Activated T-cell treated with anti-CD3 and anti-CD28 coated beads, Interleukin-2, amount 50 U/mL, for 72 hours (primary cell): ENCODE data around the gene ELK3. TPM values are rescaled to one million over a fixed set of nuclear protein-coding genes. Genes with fewer than 3 reads are reported as not detected.

ENCODE experiments used
- ATAC-seq, 2 donors: fragments of 150-1000 bp; cut with Tn5 transposase; replicated peaks in 1 of 2; 2 replicates each; pipeline ENCODE4 v1.10.0; 2021; ENCODE audit warnings: moderate library complexity in 2 of 2, mild to moderate bottlenecking in 1 of 2
- DNase-seq, 2 donors: peaks; one replicate each; pipeline ENCODE4 v3.0.0; 2021 to 2022; ENCODE audit warnings: mixed read lengths in 1 of 2
- H3K27ac Mint-ChIP-seq: one replicate; pipeline ENCODE4 v1.8.0; 2022; ENCODE audit warnings: mild to moderate bottlenecking, moderate library complexity, mixed read lengths
- H3K27me3 Mint-ChIP-seq: one replicate; pipeline ENCODE4 v1.8.0; 2022; ENCODE audit warnings: low read depth, mixed read lengths
- H3K36me3 Mint-ChIP-seq, 2 donors: one replicate each; pipeline ENCODE4 v1.8.0; 2022; ENCODE audit warnings: mixed read lengths in 2 of 2, mild to moderate bottlenecking in 1 of 2; ENCODE audit not compliant: insufficient read depth in 2 of 2
- H3K4me1 Mint-ChIP-seq: one replicate; pipeline ENCODE4 v1.8.0; 2022; ENCODE audit warnings: low read depth, mixed read lengths
- H3K4me3 Mint-ChIP-seq, 2 donors: one replicate each; pipeline ENCODE4 v1.8.0; 2022; ENCODE audit warnings: mild to moderate bottlenecking in 2 of 2, mixed read lengths in 2 of 2, moderate library complexity in 2 of 2
- H3K9me3 Mint-ChIP-seq, 2 donors: one replicate each; pipeline ENCODE4 v1.8.0; 2022; ENCODE audit warnings: mixed read lengths in 2 of 2
- total RNA-seq, 2 donors: library from RNA; stranded (reverse); gene quantifications; one replicate each; pipeline ENCODE4 v1.2.3, GENCODE V29; 2022

Gene ELK3
- total RNA-seq = 10 to 100 TPM; 31.2 to 34.9 TPM

GRCh38 chr12:96193725-96194575 is at the start of gene ELK3:
Gene ELK3 (plus strand): TSS chr12:96194375.
- DNase-seq (peak; percentile 59 to 71), ATAC-seq (peak; percentile 53 to 58)
- Mint-ChIP-seq H3K36me3 (peaks cover 6 to 10% of the 10 kb centered on the region in 2 donors), H3K27me3 (peaks cover 6% of the 10 kb centered on the region), H3K9me3 (peaks cover 2 to 3% of the 10 kb centered on the region in 2 donors), H3K4me1 (peaks cover 70% of the 10 kb centered on the region), H3K4me3 (peak within 1 kb of the TSS; percentile 97 to 100), H3K27ac (peak within 1 kb of the TSS; percentile 100)

GRCh38 chr12:96146747-96147146 is 47.4 kb upstream of the ELK3 start:
- Mint-ChIP-seq H3K4me1 (peaks cover 12% of the 10 kb centered on the region), H3K27me3 (no peaks in the 10 kb centered on the region), H3K4me3 (no peak overlapping the region), H3K27ac (no peak overlapping the region), H3K36me3 (no peaks in the 10 kb centered on the region), H3K9me3 (no peaks in the 10 kb centered on the region)
- ATAC-seq (no peak), DNase-seq (no peak)

- Mint-ChIP-seq H3K9me3 (no peaks in the 10 kb centered on the region), H3K4me3 (no peak overlapping the region), H3K27me3 (no peaks in the 10 kb centered on the region), H3K27ac (no peak overlapping the region), H3K4me1 (no peaks in the 10 kb centered on the region), H3K36me3 (no peaks in the 10 kb centered on the region)
- ATAC-seq = no peak
- DNase-seq = no peak
Measured at GRCh38 chr12:96150442-96150841, 43.7 kb upstream of the ELK3 start.

- H3K9me3 Mint-ChIP-seq = no peaks in the 10 kb centered on the region
- ATAC-seq (no peak), DNase-seq (no peak)
- no peaks in the 10 kb centered on the region for H3K27me3 Mint-ChIP-seq
- no peaks in the 10 kb centered on the region for H3K36me3 Mint-ChIP-seq
- no peaks in the 10 kb centered on the region for H3K4me1 Mint-ChIP-seq
- no peak overlapping the region for H3K4me3 Mint-ChIP-seq
- H3K27ac Mint-ChIP-seq = no peak overlapping the region
Measured at GRCh38 chr12:96152164-96152563, 42.0 kb upstream of the ELK3 start.

DNA sequence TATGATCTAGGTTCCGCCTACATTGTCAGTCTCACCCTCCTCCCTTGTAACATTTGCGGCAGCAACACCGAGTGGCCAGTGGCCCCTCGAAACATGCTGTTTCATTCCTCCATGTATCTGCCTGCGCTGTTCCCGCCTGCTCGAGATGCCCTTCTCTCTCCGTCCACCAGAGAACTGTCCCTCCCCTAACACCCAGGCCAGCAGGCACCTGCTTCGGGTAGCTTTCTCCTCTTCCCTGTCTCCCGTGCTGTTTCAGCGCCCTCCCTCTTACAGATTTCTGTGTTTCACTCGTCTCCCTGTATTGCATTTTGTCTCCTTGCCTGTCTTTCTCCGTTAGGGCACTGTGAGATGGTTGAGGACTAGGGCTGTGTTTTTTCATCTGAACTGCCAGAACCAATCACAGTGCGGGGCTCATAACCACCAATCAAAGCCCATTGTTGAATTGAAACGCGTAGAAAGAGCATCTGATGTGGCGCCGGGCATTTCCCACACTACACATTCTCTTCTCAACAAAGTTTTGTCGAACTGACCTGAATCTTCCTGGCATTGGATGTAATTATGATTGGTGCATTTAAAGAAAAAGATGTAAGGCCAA is 40.9 kb upstream of the ELK3 start:
- no peaks in the 10 kb centered on the region for H3K27me3 Mint-ChIP-seq
- DNase-seq (no peak), ATAC-seq (no peak)
- no peak overlapping the region for H3K4me3 Mint-ChIP-seq
- no peak overlapping the region for H3K27ac Mint-ChIP-seq
- H3K4me1 Mint-ChIP-seq = no peaks in the 10 kb centered on the region
- no peaks in the 10 kb centered on the region for H3K36me3 Mint-ChIP-seq
- no peaks in the 10 kb centered on the region for H3K9me3 Mint-ChIP-seq

GRCh38 chr12:96155181-96155580 is 39.0 kb upstream of the ELK3 start:
- ATAC-seq (no peak), DNase-seq (no peak)
- no peaks in the 10 kb centered on the region for H3K36me3 Mint-ChIP-seq
- no peak overlapping the region for H3K27ac Mint-ChIP-seq
- no peaks in the 10 kb centered on the region for H3K4me1 Mint-ChIP-seq
- no peak overlapping the region for H3K4me3 Mint-ChIP-seq
- H3K27me3 Mint-ChIP-seq = no peaks in the 10 kb centered on the region
- no peaks in the 10 kb centered on the region for H3K9me3 Mint-ChIP-seq

DNA sequence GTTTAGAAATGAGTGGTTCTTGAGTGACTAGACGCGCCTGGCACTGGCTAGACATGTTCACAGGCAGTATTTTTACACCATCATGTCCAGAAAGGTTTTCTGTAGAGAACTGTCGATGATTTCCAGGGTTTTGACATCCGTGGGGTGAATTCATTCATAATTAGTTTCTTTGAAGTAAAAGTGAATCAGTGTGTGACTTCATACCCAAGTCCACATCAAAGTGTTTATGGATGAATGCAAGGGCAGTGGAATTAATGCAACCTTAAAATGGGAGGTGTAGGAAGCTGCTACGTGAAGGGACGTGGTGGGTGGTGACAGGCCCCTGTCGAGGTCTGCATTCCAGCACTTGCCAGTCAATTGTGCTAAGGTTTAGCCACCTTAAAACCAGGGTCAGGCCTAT is 38.4 kb upstream of the ELK3 start:
- Mint-ChIP-seq H3K27ac (no peak overlapping the region), H3K4me3 (no peak overlapping the region), H3K9me3 (no peaks in the 10 kb centered on the region), H3K4me1 (no peaks in the 10 kb centered on the region), H3K36me3 (no peaks in the 10 kb centered on the region), H3K27me3 (no peaks in the 10 kb centered on the region)
- ATAC-seq (no peak), DNase-seq (no peak)

DNA sequence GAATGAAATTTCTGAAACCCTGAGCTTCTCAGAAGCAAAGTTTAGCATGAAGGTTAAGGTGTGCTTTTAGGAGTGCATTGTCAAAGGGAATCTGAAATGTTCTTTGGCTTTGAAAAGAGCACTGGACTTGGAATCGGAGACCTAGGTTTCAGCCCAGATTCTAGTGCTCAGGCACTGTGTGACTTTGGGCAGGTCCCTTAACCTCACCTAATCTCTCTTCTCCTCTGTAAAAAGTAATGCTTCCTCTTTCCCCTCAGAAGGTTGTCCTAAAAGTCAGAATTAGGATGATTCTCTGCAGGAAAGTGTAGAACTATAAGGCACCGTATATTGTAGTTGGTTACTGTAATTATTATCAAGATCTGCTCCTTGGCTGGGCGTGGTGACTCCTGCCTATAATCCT is 38.0 kb upstream of the ELK3 start:
- H3K27ac Mint-ChIP-seq = no peak overlapping the region
- ATAC-seq = no peak
- no peak for DNase-seq
- no peaks in the 10 kb centered on the region for H3K27me3 Mint-ChIP-seq
- no peaks in the 10 kb centered on the region for H3K36me3 Mint-ChIP-seq
- no peak overlapping the region for H3K4me3 Mint-ChIP-seq
- no peaks in the 10 kb centered on the region for H3K9me3 Mint-ChIP-seq
- no peaks in the 10 kb centered on the region for H3K4me1 Mint-ChIP-seq

DNA sequence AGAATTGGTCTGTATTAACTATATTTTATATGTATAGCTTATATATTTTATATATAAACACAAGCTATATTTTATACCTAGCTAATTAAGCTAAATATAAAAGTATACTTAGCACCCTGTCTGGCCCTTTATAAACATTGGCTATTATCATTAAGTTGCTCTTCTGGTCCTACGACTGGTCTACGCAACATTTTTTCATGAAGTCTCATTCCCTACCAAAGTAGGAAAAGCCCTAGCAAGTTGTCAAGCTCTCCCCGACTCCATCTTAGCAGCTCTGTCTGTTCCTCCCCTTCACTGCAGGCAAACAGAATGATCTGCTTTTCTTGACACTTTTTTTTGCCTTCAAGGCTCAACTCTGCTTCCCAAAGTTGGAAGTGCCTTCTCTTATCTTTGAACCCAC is 36.7 kb upstream of the ELK3 start:
- H3K4me3 Mint-ChIP-seq = no peak overlapping the region
- H3K4me1 Mint-ChIP-seq = no peaks in the 10 kb centered on the region
- peaks cover 0 to 2% of the 10 kb centered on the region in 2 donors for H3K9me3 Mint-ChIP-seq
- DNase-seq (no peak), ATAC-seq (no peak)
- no peak overlapping the region for H3K27ac Mint-ChIP-seq
- no peaks in the 10 kb centered on the region for H3K27me3 Mint-ChIP-seq
- H3K36me3 Mint-ChIP-seq = no peaks in the 10 kb centered on the region

DNA sequence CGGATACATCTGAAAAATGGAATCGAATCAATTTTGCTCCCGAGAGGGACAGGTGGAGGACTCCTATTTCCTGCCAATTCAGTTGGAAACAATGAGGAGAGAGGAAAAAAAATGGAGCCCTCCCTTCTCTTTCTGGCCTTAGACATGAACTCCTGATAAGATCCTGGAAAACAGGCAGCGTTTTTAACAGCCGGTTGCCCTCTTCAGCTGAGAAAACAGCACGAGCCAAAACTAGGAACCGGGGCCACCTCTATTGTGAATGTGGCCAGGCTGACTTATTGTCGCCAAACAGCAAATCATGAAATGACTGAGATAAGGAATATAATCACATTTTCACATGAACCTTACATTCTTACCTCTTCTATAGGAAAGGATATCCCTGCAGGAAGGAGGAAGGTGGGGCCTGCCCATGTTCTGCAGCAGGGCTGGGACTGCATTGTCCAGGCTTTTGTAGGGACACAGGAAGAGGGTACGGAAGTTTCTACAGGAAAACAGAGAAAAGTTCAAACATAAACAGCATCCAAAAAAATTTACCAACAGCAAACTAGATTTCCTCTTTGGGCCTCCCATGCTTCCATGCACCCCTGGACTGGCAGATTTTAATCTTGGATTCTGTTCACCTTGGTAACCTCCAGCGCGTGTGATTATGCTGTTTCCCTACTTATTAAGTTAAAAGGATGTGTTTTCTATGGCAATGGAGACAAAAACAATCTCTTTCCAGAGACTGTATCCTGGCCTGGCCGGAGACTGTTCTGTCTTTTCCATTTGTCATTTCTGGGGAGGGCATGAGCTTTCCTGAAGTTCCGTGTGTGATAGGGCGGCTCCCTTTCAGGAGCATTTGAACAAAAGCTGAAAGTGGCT is 29.0 kb upstream of the ELK3 start:
- ATAC-seq = no peak
- H3K4me3 Mint-ChIP-seq = no peak overlapping the region

GRCh38 chr12:96166765-96167164 is 27.4 kb upstream of the ELK3 start:
- H3K4me1 Mint-ChIP-seq = no peaks in the 10 kb centered on the region
- H3K27me3 Mint-ChIP-seq = no peaks in the 10 kb centered on the region
- H3K9me3 Mint-ChIP-seq = peaks cover 0 to 6% of the 10 kb centered on the region in 2 donors
- DNase-seq (no peak), ATAC-seq (no peak)
- H3K27ac Mint-ChIP-seq = no peak overlapping the region
- H3K36me3 Mint-ChIP-seq = no peaks in the 10 kb centered on the region
- no peak overlapping the region for H3K4me3 Mint-ChIP-seq

More for the DNA sequence above, 29.0 kb upstream of the ELK3 start:
- no peaks in the 10 kb centered on the region for H3K27me3 Mint-ChIP-seq
- no peak for DNase-seq
- no peak overlapping the region for H3K27ac Mint-ChIP-seq
- H3K36me3 Mint-ChIP-seq = no peaks in the 10 kb centered on the region
- H3K9me3 Mint-ChIP-seq = peaks cover 0 to 6% of the 10 kb centered on the region in 2 donors
- H3K4me1 Mint-ChIP-seq = no peaks in the 10 kb centered on the region

- Mint-ChIP-seq H3K27me3 (peaks cover 5% of the 10 kb centered on the region), H3K36me3 (peaks cover 0 to under 1% of the 10 kb centered on the region in 2 donors), H3K27ac (no peak overlapping the region), H3K4me1 (no peaks in the 10 kb centered on the region), H3K4me3 (no peak overlapping the region), H3K9me3 (peaks cover 0 to 4% of the 10 kb centered on the region in 2 donors)
- DNase-seq (no peak), ATAC-seq (no peak)
Measured at GRCh38 chr12:96167492-96167891, 26.7 kb upstream of the ELK3 start.

GRCh38 chr12:96170328-96170727 is 23.8 kb upstream of the ELK3 start:
- H3K27ac Mint-ChIP-seq = no peak overlapping the region
- no peak for ATAC-seq
- DNase-seq = no peak
- H3K27me3 Mint-ChIP-seq = peaks cover 10% of the 10 kb centered on the region
- H3K4me3 Mint-ChIP-seq = no peak overlapping the region
- no peaks in the 10 kb centered on the region for H3K4me1 Mint-ChIP-seq
- H3K36me3 Mint-ChIP-seq = peaks cover 3 to 5% of the 10 kb centered on the region in 2 donors
- peaks cover 0 to 11% of the 10 kb centered on the region in 2 donors for H3K9me3 Mint-ChIP-seq
